HuH-7 (cell line): Measurements from ENCODE around the gene TFAP2A.

Experiments used
- DNase-seq: peaks from one replicate; pipeline ENCODE4 v3.0.0; 2011; ENCODE audit warnings: low spot score

TFAP2A gene

GRCh38 chr6:10399451-10399850, 15.4 kb downstream of the TFAP2A start:
- DNase-seq = no peak

- no peak for DNase-seq
Measured at GRCh38 chr6:10398446-10399218, 16.2 kb downstream of the TFAP2A start.

DNA sequence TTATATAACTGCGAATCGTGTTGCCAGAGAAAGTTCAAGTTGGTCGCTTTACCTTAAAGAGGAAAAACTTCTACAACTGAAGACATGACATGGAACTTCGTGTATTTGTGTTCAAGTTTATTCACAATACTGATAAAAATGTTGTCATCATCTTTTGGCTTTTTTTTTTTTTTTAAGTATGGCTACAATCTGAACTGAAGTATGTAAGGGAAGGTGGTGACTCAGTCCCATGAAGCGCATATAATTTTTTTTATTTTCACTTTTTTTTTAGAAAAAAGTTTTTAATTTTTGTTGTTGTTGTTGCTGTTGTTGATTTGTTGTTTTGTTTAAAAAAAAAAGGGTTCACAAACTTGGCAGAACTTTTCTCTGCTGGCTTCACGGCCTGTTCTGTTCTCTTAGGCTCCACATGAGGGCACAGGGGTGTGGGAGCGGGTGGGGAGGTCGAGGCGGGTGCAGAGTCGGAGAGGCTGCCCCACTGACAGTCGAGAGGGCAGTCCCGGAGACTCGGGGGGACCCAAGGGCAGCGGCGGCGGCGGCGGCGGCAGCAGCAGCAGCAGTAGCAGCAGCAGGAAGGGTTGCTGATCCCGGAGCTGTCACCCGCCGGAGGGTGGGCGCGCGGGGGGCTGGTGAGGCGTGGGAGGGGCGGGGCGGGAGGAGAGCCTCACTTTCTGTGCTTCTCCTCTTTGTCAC, 17.0 kb downstream of the TFAP2A start:
- no peak for DNase-seq

DNA sequence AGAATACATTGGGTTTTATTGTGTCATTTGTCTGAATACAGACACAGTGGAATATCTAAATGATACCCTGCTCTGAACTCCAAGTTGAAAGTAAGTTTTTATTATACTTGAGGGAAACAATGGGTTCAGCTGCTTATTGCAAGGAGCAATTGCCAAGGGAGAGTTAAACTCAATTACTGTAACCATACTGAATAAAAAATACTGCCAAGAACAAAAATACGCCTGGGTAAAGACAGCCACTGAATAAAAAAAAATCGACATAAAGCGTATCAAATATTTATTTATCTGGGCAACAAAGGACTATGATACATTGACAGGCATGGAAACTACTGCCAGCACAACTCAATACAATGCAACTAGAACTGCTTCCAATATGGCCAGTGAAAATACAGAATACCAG, 18.1 kb downstream of the TFAP2A start:
- no peak for DNase-seq

DNA sequence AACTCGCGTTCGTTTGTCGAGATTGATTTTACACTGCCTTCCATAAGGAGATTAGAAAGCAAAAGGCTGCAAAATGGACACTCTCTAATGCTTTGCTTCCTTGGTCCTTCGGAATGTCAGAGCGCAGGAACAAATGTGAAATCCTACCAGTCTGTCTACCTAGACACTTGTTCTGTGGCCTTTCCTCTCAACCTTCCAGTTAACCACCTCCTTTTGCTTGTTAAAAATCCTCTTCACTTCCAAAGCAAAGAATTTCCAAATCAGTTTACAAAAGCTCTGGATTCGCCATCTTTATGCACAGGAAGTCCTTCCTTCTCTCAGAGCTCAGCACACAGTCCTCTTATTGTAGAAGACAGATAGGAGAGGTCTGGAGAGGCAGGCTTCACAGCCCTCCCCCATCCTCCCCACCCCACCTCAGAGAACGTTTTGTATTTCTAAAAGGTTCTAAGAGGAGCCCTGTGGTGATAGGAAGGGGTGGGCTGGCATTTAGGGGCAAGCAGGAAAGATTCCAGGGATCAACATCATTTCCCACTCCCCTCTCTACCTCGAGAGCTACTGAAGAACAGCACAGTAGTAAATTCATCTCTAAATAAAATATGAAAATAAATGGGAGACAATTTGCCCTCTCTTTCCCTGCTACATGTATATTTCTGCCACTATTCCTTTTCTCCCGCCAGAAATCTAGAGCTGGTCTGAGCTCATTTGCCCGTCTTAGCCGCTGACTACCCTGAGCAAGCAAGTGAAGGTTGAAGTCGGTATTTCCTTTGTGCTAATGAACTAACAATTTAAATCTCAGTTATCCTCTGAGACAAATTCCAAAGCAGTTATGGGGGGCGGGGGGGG, 18.9 kb downstream of the TFAP2A start:
- DNase-seq = no peak

- DNase-seq = no peak
Measured at GRCh38 chr6:10395171-10395703, 19.6 kb downstream of the TFAP2A start.

DNA sequence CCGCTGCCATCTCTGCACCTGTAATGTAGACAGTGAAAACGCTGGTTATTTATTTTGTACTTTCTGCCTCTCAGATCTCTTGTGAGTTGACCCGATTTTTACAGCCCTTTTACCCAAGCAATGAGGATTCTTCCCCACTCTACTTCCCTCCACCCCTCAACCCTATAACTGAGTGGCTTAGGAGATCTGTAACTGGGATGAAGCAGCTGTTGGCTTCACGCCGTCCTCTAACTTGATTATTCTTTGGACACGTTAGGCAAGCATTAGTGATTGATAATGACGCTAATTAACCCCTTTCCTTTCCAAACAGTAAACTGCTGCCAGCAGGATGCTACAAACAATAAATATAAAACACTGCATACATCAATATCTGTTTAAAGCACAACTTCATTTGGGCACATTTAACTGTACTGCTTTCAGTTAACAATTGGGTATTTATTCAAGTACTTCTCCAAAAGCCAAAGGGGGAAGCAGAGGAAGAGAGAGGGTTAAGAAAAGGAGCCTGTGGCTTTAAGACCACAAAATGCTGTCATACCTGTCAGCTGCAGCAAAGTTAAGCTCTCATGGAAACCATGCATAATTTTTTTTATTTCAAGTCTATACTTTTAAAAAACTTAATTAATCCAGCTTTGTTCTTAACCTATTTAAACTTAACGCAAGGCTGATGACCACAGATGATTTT, 21.2 kb downstream of the TFAP2A start:
- DNase-seq = no peak

GRCh38 chr6:10391799-10392198, 23.1 kb downstream of the TFAP2A start:
- DNase-seq = no peak

- no peak for DNase-seq
Measured at GRCh38 chr6:10391299-10391630, 23.6 kb downstream of the TFAP2A start.

GRCh38 chr6:10390495-10391298, 24.2 kb downstream of the TFAP2A start:
- no peak for DNase-seq

- no peak for DNase-seq
Measured at GRCh38 chr6:10389739-10390494, 25.0 kb downstream of the TFAP2A start.

GRCh38 chr6:10386756-10387654, 27.9 kb downstream of the TFAP2A start:
- no peak for DNase-seq

GRCh38 chr6:10386220-10386619, 28.7 kb downstream of the TFAP2A start:
- no peak for DNase-seq

GRCh38 chr6:10385524-10386132, 29.2 kb downstream of the TFAP2A start:
- no peak for DNase-seq

- no peak for DNase-seq
Measured at GRCh38 chr6:10384610-10385523, 30.0 kb downstream of the TFAP2A start.

- no peak for DNase-seq
Measured at GRCh38 chr6:10384091-10384609, 30.7 kb downstream of the TFAP2A start.

GRCh38 chr6:10383331-10384090, 31.4 kb downstream of the TFAP2A start:
- DNase-seq = peak; percentile 36
